CD1c-positive myeloid dendritic cell (primary cell): ENCODE measurements around the gene SPTB.

ENCODE experiments used
- DNase-seq: peaks from one replicate; pipeline ENCODE4 v3.0.0-alpha.2; 2016; ENCODE audit errors: extremely low spot score

Gene SPTB

GRCh38 chr14:64850369-64851137, 29.2 kb downstream of the SPTB start:
- DNase-seq, result no peak

GRCh38 chr14:64849940-64850339, 29.8 kb downstream of the SPTB start:
- no peak for DNase-seq

- DNase-seq, result no peak
These were observed 31.5 kb downstream of the SPTB start for GRCh38 chr14:64848239-64848638.

GRCh38 chr14:64846319-64846718, 33.4 kb downstream of the SPTB start:
- DNase-seq, result no peak

GRCh38 chr14:64845878-64846277, 33.8 kb downstream of the SPTB start:
- DNase-seq, result no peak

GRCh38 chr14:64844969-64845536, 34.7 kb downstream of the SPTB start:
- DNase-seq, result no peak

- DNase-seq, result peak; percentile 32
These were observed 35.4 kb downstream of the SPTB start for GRCh38 chr14:64844272-64844671.

- no peak for DNase-seq
These were observed 36.2 kb downstream of the SPTB start for GRCh38 chr14:64843548-64843947.

- no peak for DNase-seq
These were observed 37.6 kb downstream of the SPTB start for GRCh38 chr14:64841772-64842750.

- DNase-seq, result no peak
These were observed 38.5 kb downstream of the SPTB start for GRCh38 chr14:64841121-64841651.

- no peak for DNase-seq
These were observed 41.1 kb downstream of the SPTB start for GRCh38 chr14:64838656-64839055.

- no peak for DNase-seq
These were observed 44.3 kb downstream of the SPTB start for GRCh38 chr14:64835431-64835830.

GRCh38 chr14:64834965-64835364, 44.7 kb downstream of the SPTB start:
- DNase-seq, result no peak

GRCh38 chr14:64831419-64831818, 48.3 kb downstream of the SPTB start:
- DNase-seq, result no peak

GRCh38 chr14:64830961-64831360, 48.7 kb downstream of the SPTB start:
- DNase-seq, result no peak

GRCh38 chr14:64828071-64828470, 51.6 kb downstream of the SPTB start:
- no peak for DNase-seq

- peak; percentile 75 for DNase-seq
These were observed 52.9 kb downstream of the SPTB start for GRCh38 chr14:64826845-64827244.

- DNase-seq, result no peak
These were observed 53.4 kb downstream of the SPTB start for GRCh38 chr14:64826333-64826732.

- no peak for DNase-seq
These were observed 54.2 kb downstream of the SPTB start for GRCh38 chr14:64825509-64825908.

GRCh38 chr14:64825006-64825405, 54.7 kb downstream of the SPTB start:
- no peak for DNase-seq

- DNase-seq, result no peak
These were observed 55.2 kb downstream of the SPTB start for GRCh38 chr14:64824471-64824870.

GRCh38 chr14:64823305-64823861, 56.3 kb downstream of the SPTB start:
- DNase-seq, result peak; percentile 78
